K562 (cell line): ENCODE data around the gene FAM186B. TPM values are rescaled to one million over a fixed set of nuclear protein-coding genes. Genes with fewer than 3 reads are reported as not detected.

Experiments used
- POLR3G ChIP-seq: IDR thresholded peaks from 2 replicates; pipeline ENCODE4 v1.6.1; 2011; ENCODE audit not compliant: insufficient read length, insufficient replicate concordance; ENCODE audit errors: extremely low read depth
- REST ChIP-seq, 2 experiments: fragments of 450-650 bp; formaldehyde crosslinking in 1 of 2; IDR thresholded peaks; 2 replicates each; pipeline versions ENCODE4 v1.4.0 to v1.6.1; 2014 to 2020; ENCODE audit warnings: mild to moderate bottlenecking in 2 of 2, borderline replicate concordance in 1 of 2, low read depth in 1 of 2
- ZNF311 ChIP-seq: fragments of 250-450 bp; sonication (Bioruptor Pico); IDR thresholded peaks from 2 replicates; pipeline ENCODE4 v1.4.0; 2020; ENCODE audit warnings: mild to moderate bottlenecking, moderate library complexity
- polyA plus RNA-seq, 8 experiments: library from polyadenylated mRNA; depleted of rRNA in 4 of 8; stranded (reverse) in 5 of 8; unstranded in 3 of 8; fragments of >200 nt; fragmentation: Nextera tagmentation in 2 of 8; fragmentation: Illumina TruSeq in 1 of 8; extraction: Ambion mirVana in 2 of 8; extraction: Trizol in 1 of 8; gene quantifications; 2 replicates each; pipeline versions ENCODE4 v1.2.1 to v1.2.3, GENCODE V29; 2011 to 2014; ENCODE audit warnings: inconsistent platforms in 1 of 8, missing spikeins in 1 of 8
- total RNA-seq, 7 experiments: library from RNA; depleted of rRNA in 6 of 7; stranded (reverse); fragments of >200 nt in 6 of 7; fragmentation: Illumina TruSeq in 2 of 7; extraction: Trizol in 2 of 7; gene quantifications; 2 replicates each; pipeline versions ENCODE4 v1.2.1 to v1.2.3, GENCODE V29; 2011 to 2021; ENCODE audit warnings: low replicate concordance in 1 of 7

The FAM186B gene
- total and polyA plus RNA-seq, 9 of the 15 experiments (the other 6 are each of a cell fraction or from before 2014, with no cell fraction given): 0.07 to 0.42 (median 0.15) TPM

GRCh38 chr12:49626836-49627235 lies 21.4 kb upstream of the FAM186B start (continued):
- TF ChIP-seq REST (IDR thresholded peaks at IDR 0.05; ENCODE audit: borderline replicate concordance): no peak
- no peak for TF ChIP-seq REST (CRISPR knock-in tag; IDR thresholded peaks at IDR 0.05; ENCODE audit: low read depth)
- no peak for TF ChIP-seq POLR3G
- TF ChIP-seq ZNF311 (CRISPR knock-in tag): no peak
